DOHH2 (cell line): ENCODE measurements around the gene EGLN2.

Experiments used
- CTCF ChIP-seq: fragments of 200-600 bp; sonication (generic); IDR thresholded peaks from one replicate; pipeline ENCODE4 v1.5.1; 2014; ENCODE audit warnings: antibody characterized with exemption, mild to moderate bottlenecking, low read depth, low read length; ENCODE audit not compliant: poor library complexity, severe bottlenecking
- EZH2phosphoT487 ChIP-seq: fragments of 200-600 bp; sonication (generic); IDR thresholded peaks from 2 replicates; pipeline ENCODE4 v1.6.1; 2017; ENCODE audit warnings: borderline replicate concordance, mild to moderate bottlenecking, antibody characterized with exemption, low read length, moderate library complexity, mixed read lengths

GRCh38 chr19:40755791-40756190 is 43.2 kb upstream of the EGLN2 start:
- TF ChIP-seq CTCF (no peak), EZH2phosphoT487 (no peak)
